ENCODE results near the gene ABCC4.

ABCC4 gene

DNA sequence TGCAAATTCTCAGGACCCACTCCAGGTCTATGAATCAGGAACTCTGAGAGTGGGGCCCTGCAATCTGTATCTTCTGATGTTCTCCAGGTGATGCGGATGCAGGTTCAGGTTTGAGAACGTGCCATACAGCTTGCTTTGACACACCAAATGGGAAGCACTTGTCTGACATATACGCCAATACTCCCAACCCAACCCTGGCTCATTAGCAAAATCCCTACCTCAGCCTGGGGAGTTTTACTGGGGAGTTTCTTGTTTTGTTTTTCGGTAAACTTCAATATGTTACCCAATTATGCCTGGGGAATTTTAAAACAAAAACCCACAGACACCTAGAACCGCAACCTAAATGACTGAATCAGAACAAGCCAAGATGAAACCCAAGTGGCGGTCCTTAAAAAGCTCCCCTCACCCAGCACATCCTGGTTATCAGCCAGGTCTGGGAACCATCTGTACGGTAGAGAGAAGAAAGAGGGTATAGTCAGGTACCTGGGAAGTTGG, 41.2 kb downstream of the ABCC4 start:
- no peak for DNase-seq (ENCODE audit: low read depth in 2 of 2)

GRCh38 chr13:95258619-95259194, 42.5 kb downstream of the ABCC4 start:
- DNase-seq (ENCODE audit: low read depth in 2 of 2) = no peak

DNA sequence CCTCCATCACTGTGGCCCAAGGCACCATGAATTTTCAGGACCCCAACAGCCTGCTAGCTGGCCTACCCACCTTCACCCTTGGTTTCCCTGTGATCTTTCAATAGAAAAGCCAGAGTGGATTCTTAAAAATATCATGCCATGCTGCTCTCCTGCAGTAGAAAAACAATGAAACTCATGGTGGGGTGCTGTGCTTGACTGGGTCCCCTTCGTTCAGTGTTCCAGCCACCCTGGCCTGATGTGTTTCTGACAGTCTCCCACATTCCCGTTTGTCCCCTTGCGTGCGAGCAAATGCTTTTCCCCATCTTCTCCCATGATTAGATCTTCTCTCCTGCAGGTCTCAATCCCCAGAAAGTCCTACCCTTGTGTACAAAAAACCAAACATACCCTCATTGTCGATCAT, 43.2 kb downstream of the ABCC4 start:
- no peak for DNase-seq (ENCODE audit: low read depth in 2 of 2)

DNA sequence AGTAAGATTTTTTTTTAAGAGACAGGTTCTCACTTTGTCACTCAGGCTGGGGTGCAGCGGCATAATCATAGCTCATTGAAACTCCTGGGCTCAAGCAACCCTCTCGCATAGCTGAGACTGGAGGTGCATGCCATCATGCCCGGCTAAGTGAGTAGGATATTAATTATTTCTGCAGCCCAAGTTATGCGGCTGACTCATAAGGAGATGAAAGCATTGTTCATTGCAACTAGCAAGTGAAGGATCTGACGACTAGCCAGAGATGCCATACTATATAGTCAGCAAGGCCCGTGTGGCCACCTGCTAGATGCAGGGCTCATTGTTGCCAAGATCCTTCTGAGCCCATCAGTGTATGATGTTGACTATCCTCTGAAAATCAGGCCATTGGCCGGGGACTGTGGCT, 45.2 kb downstream of the ABCC4 start:
- DNase-seq (ENCODE audit: low read depth in 2 of 2) = no peak

DNA sequence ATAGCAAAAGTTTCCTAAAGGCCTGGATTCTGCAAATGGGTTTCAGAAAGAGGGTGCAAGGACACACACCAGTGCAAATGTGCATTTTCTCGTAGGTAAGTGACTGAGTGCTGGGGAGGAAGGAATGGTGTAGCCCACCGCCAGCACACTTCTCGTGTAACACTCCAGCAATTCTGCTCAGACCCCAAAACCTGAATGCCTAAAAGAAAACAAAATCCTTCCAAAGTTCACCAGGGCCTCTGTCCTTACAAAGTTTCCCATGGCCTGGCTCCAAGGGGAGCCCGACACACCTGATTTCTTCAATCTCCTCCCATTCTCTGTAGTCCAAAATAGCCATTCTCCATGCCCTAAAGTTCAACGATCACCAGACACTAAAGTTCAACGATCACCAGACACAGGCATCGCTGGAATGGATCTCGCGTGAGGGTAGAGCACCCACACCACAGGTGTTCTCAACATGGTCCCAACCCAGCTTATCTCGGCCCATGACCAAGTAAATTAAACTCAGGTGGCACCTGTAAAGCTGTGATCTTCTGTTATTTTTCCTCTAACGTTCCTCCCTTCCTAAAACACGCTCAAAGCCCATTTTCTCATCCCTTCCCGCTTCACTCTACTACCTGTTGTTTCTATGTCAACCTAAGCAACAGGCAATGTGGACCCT, 46.0 kb downstream of the ABCC4 start:
- no peak for DNase-seq (ENCODE audit: low read depth in 2 of 2)

GRCh38 chr13:95254339-95254738, 46.9 kb downstream of the ABCC4 start:
- DNase-seq (ENCODE audit: low read depth in 2 of 2) = no peak

- no peak for DNase-seq (ENCODE audit: low read depth in 2 of 2)
These were observed 48.2 kb downstream of the ABCC4 start for GRCh38 chr13:95253033-95253432.

GRCh38 chr13:95251641-95252040, 49.6 kb downstream of the ABCC4 start:
- DNase-seq (ENCODE audit: low read depth in 2 of 2) = no peak

DNA sequence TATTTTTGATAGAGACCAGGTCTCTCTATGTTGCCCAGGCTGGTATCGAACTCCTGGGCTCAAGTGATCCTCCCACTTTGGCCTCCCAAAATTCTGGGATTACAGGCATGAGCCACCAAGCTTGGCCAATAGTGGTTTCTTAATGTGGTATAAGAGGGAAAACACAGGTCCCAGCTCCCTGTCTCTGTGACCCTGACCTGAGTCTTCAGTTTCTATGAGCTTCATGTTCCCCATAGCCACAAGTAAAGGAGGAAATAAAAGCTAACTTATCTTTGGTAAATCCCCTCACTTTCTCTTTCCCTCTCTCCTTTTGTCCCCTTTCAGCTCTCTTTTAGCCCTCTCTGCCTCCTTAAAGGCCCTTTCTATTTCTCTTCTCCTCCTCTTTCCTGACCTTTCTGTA, 50.3 kb downstream of the ABCC4 start:
- no peak for DNase-seq (ENCODE audit: low read depth in 2 of 2)

- no peak for DNase-seq (ENCODE audit: low read depth in 2 of 2)
These were observed 52.3 kb downstream of the ABCC4 start for GRCh38 chr13:95248953-95249352.

GRCh38 chr13:95247852-95248251, 53.4 kb downstream of the ABCC4 start:
- no peak for DNase-seq (ENCODE audit: low read depth in 2 of 2)

GRCh38 chr13:95247171-95247570, 54.1 kb downstream of the ABCC4 start:
- no peak for DNase-seq (ENCODE audit: low read depth in 2 of 2)

GRCh38 chr13:95246292-95247082, 54.8 kb downstream of the ABCC4 start:
- DNase-seq (ENCODE audit: low read depth in 2 of 2) = no peak

DNA sequence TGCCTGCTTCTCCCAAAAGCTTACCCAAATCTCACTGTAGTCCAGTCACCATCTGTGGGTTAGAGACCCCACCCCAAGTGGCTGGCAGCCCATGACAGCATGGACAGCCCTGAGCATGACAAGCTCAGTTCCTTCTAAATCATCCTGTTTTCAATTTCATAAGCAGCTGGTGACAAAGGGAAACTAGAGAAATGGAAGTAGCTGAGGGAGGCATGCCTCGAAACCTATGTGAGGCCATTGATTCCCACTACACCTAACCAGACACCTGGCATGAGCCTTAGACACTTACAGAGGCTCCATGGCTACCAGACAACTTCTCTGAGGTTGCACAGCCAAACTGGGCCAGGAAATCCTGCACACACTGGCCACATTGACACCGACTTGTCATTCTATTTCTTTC, 56.2 kb downstream of the ABCC4 start:
- DNase-seq (ENCODE audit: low read depth in 2 of 2) = no peak

DNA sequence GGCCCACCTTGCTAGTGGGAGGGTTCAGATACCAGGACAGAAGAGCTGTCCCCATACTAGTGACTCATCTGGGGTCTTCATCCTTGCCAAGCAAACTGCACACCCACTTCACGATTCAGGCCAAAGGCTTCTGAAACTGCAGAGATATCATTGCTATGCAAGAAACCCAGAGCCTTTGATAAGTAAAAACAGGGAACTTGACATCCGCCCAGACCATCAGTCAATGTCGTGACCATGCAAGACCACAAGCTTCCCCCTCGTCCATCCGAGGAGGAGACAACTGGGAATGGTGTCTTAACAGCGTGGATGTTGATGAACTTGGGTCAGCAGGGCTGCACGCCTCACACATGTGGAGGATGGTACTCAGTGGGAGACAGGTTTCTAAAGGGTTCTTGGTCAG, 58.0 kb downstream of the ABCC4 start:
- no peak for DNase-seq (ENCODE audit: low read depth in 2 of 2)

- no peak for DNase-seq (ENCODE audit: low read depth in 2 of 2)
These were observed 59.9 kb downstream of the ABCC4 start for GRCh38 chr13:95241321-95241720.

- no peak for DNase-seq (ENCODE audit: low read depth in 2 of 2)
These were observed 62.0 kb downstream of the ABCC4 start for GRCh38 chr13:95239283-95239682.

- DNase-seq (ENCODE audit: low read depth in 2 of 2) = no peak
These were observed 63.9 kb downstream of the ABCC4 start for GRCh38 chr13:95237310-95237870.

DNA sequence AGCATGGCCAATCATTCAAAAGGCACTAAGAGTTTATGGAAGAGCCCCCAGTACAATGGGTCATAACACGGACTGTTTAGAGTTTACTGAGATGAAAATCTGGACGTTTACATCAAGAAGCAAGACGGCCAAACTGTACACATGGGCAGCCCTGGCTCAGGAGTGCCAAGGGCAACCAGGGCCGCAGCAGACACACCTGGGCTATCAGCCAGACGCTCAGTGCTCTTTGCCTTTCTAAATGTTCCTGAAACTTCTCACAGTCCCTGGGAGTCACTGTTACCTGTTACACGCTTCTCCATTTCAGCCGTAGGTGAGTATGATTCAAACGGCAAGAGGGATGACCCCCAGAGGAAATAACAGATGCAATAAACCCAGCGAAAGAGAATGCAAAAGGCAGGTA, 64.5 kb downstream of the ABCC4 start:
- no peak for DNase-seq (ENCODE audit: low read depth in 2 of 2)

- no peak for DNase-seq (ENCODE audit: low read depth in 2 of 2)
These were observed 65.3 kb downstream of the ABCC4 start for GRCh38 chr13:95235974-95236373.

GRCh38 chr13:95235199-95235756, 66.0 kb downstream of the ABCC4 start:
- DNase-seq (ENCODE audit: low read depth in 2 of 2) = no peak

DNA sequence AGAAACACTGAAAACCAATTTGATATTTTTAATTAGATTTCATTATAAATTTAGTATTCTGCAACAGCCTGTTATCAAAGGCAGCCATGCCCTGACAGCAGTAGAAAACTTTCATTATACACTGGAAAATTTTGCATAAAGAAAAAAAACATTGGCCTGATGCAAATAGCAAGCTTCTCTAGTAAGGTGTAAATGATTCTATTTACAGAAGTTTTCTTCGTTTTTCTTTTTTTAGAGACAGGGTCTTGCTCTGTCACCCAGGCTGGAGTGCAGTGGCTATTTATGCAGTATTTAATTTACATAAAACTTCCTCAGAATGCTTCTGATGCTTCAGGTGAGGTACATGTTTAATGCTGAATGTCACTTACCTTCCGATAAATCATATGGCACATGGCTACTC, 67.0 kb downstream of the ABCC4 start:
- no peak for DNase-seq (ENCODE audit: low read depth in 2 of 2)

Measured in activated CD4-positive, alpha-beta T cell treated with anti-CD3 and anti-CD28 coated beads for 24 hours (primary cell).